Caco-2 (cell line): Measurements from ENCODE around the gene RND3. TPM values are rescaled to one million over a fixed set of nuclear protein-coding genes. Genes with fewer than 3 reads are reported as not detected.

Source experiments
- BruUV-seq: library from RNA; stranded (reverse); fragments of 400-500 nt; replicated peaks from 2 replicates; lab custom pipeline; 2021; lab: Mats Ljungman, UMichigan
- CTCF ChIA-PET: fragments of 300-600 bp; sonication (Branson Sonifier 250); formaldehyde crosslinking; loops from one replicate; lab custom pipeline; 2022; ENCODE audit warnings: antibody characterized with exemption; lab: Charles Lee
- POLR2A ChIA-PET: fragments of 300-600 bp; sonication (Branson Sonifier 250); formaldehyde crosslinking; loops from one replicate; lab custom pipeline; 2022; ENCODE audit warnings: antibody characterized with exemption; lab: Charles Lee
- DNase-seq, 2 experiments: peaks; one replicate each; pipeline versions ENCODE4 v3.0.0 to v3.0.0-alpha.2; 2020 to 2022
- H3K27me3 ChIP-seq: replicated peaks from 2 replicates; pipeline ENCODE4 v1.6.0; 2011; ENCODE audit warnings: low read length; ENCODE audit not compliant: control insufficient read depth, insufficient read depth
- H3K36me3 ChIP-seq: 2 replicates; pipeline ENCODE4 v1.5.1; 2011; ENCODE audit warnings: low read length; ENCODE audit not compliant: control insufficient read depth, insufficient read depth
- H3K4me1 ChIP-seq: fragments of 250-450 bp; sonication (Bioruptor Pico); 2 replicates; pipeline ENCODE4 v1.5.1; 2020; ENCODE audit warnings: mild to moderate bottlenecking
- H3K4me3 ChIP-seq: 2 replicates; pipeline ENCODE4 v1.5.1; 2011; ENCODE audit warnings: low read depth, mild to moderate bottlenecking, control low read depth, low read length
- H3K9me3 ChIP-seq: fragments of 250-450 bp; sonication (Bioruptor Pico); 2 replicates; pipeline ENCODE4 v1.5.1; 2020; ENCODE audit warnings: mild to moderate bottlenecking, moderate library complexity
- H3K27ac Mint-ChIP-seq: one replicate; pipeline ENCODE4 v1.8.0; 2022; ENCODE audit warnings: mixed read lengths; ENCODE audit not compliant: unreplicated experiment
- H3K27me3 Mint-ChIP-seq: one replicate; pipeline ENCODE4 v1.8.0; 2022; ENCODE audit warnings: mixed read lengths; ENCODE audit not compliant: insufficient read depth, unreplicated experiment
- H3K36me3 Mint-ChIP-seq: one replicate; pipeline ENCODE4 v1.8.0; 2022; ENCODE audit warnings: mild to moderate bottlenecking, mixed read lengths; ENCODE audit not compliant: insufficient read depth, unreplicated experiment
- H3K4me1 Mint-ChIP-seq: one replicate; pipeline ENCODE4 v1.8.0; 2022; ENCODE audit warnings: low read depth, mixed read lengths; ENCODE audit not compliant: unreplicated experiment
- H3K4me3 Mint-ChIP-seq: one replicate; pipeline ENCODE4 v1.8.0; 2022; ENCODE audit warnings: mild to moderate bottlenecking, moderate library complexity, mixed read lengths; ENCODE audit not compliant: unreplicated experiment
- H3K9me3 Mint-ChIP-seq: one replicate; pipeline ENCODE4 v1.8.0; 2022; ENCODE audit warnings: mixed read lengths; ENCODE audit not compliant: unreplicated experiment
- intact Hi-C: fragments of 100-400 bp; cut with micrococcal nuclease; formaldehyde crosslinking; loops from one replicate; pipeline ENCODE4 v1.10.0; 2022; ENCODE audit not compliant: unreplicated experiment
- total RNA-seq: library from RNA; stranded (reverse); gene quantifications from 2 replicates; pipeline ENCODE4 v1.2.3, GENCODE V29; 2022
- TF ChIP-seq, protein P1 (sequence below), 2 experiments: fragments of 200-600 bp in 1 of 2; IDR thresholded peaks; 1 replicate in 1 of 2; 2 replicates in 1 of 2; pipeline versions ENCODE4 v1.5.1 to v1.8.0; 2011 to 2022; ENCODE audit warnings: antibody characterized with exemption in 1 of 2, control low read depth in 1 of 2, inconsistent platforms in 1 of 2, low read depth in 1 of 2, low read length in 1 of 2, mild to moderate bottlenecking in 1 of 2, moderate library complexity in 1 of 2; ENCODE audit not compliant: insufficient read depth in 1 of 2, severe bottlenecking in 1 of 2, unreplicated experiment in 1 of 2

Gene RND3
- total RNA-seq, 1 experiment from 2014 or later: 75.0 TPM

DNA sequence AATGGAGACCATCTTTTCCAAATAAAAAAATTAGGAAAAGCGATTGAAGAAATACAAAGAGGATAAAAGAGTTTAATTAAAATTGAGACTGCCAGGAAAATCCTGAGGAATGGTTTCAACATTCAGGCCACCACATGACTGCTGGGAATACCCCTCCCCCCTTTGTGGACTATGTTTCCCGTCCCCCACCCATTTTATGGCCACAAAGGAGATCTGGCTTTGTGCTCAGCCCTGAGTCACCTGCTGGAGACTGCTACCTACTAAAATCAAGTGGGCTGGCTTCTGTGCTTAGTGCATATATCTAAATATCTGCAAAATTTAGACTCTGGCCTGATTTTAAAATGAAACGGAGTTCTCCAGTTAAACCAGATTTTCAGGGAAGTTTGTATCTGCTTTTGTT lies 10.1 kb downstream of the RND3 start:
- H3K36me3 ChIP-seq: peaks cover 2% of the 10 kb centered on the region
- Mint-ChIP-seq H3K27ac (peak overlapping the region; percentile 84), H3K27me3 (no peaks in the 10 kb centered on the region), H3K9me3 (peaks cover 6% of the 10 kb centered on the region), H3K4me3 (peak overlapping the region; percentile 69), H3K36me3 (peaks cover 93% of the 10 kb centered on the region), H3K4me1 (peaks cover 73% of the 10 kb centered on the region)
- H3K4me1 ChIP-seq: peaks cover 95% of the 10 kb centered on the region
- no peak overlapping the region for H3K4me3 ChIP-seq
- ChIA-PET POLR2A (interaction anchor here (0.6 kb wide), 1 partner anchor 890 kb away, joined by 3 read pairs; no protein-coding TSS in a partner anchor), CTCF (no interaction called here)
- H3K9me3 ChIP-seq: no peaks in the 10 kb centered on the region
- no peaks in the 10 kb centered on the region for H3K27me3 ChIP-seq
- no TSS peak for BruUV-seq
- intact Hi-C loops: loop anchor here (2.0 to 10.0 kb wide), 2 partner anchors 67 to 553 kb away; no protein-coding TSS in a partner anchor
- peak; percentile 53 to 65 for DNase-seq
- TF ChIP-seq, protein P1, sequence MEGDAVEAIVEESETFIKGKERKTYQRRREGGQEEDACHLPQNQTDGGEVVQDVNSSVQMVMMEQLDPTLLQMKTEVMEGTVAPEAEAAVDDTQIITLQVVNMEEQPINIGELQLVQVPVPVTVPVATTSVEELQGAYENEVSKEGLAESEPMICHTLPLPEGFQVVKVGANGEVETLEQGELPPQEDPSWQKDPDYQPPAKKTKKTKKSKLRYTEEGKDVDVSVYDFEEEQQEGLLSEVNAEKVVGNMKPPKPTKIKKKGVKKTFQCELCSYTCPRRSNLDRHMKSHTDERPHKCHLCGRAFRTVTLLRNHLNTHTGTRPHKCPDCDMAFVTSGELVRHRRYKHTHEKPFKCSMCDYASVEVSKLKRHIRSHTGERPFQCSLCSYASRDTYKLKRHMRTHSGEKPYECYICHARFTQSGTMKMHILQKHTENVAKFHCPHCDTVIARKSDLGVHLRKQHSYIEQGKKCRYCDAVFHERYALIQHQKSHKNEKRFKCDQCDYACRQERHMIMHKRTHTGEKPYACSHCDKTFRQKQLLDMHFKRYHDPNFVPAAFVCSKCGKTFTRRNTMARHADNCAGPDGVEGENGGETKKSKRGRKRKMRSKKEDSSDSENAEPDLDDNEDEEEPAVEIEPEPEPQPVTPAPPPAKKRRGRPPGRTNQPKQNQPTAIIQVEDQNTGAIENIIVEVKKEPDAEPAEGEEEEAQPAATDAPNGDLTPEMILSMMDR (IDR thresholded peaks at IDR 0.05; ENCODE audit: insufficient read depth in 1 of 2, low read depth in 1 of 2, low read length in 1 of 2, severe bottlenecking in 1 of 2, unreplicated experiment in 1 of 2): no peak

DNA sequence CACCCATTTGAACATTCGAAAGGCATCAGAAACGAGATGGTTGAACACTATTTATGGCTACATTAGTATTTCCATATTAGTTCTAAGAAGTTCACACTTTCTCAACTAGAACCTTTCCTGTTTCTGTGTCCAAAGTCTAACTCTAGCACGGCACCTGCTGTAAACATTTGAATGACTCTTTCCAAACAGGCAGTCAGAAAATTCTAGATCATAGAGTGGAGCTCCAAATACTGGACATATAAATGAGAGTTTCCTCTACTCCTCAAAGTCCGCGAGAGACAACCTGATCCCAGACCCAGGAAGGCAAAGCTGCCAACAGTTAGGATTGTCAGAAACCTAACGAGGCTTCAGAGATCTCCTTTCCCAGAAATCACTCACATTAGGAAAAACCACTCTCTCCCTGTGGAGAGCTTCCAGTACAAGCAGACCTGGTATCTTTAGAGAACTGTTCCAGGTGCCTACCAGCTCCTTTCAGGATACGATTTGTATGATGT lies 10.6 kb downstream of the RND3 start:
- POLR2A ChIA-PET: interaction anchor here (0.6 to 0.9 kb wide), 2 partner anchors 8 to 890 kb away, joined by 3 read pairs; no protein-coding TSS in a partner anchor
- CTCF ChIA-PET: no interaction called here

DNA sequence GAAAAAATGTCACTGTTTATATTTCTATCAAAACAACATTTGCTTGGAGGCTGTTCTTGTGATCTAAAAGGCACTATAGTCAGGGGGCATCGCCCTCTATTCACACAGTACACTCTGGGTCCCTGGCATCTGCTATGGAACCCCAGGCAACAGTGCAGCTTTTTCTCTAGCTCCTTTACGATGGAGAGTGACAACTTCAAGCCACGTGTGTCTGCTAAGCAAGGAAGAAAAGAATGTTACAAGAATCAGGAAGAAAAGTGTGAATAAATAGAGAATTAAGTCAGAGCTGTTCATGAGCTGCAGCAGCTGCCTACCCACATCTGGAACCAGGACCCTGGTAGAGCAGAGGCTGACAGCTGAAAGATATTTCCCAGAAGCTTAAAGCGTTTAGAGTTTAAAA lies 11.2 kb downstream of the RND3 start:
- CTCF ChIA-PET: interaction anchor here (1.0 kb wide), 1 partner anchor 71 kb away, joined by 3 read pairs; no protein-coding TSS in a partner anchor

More for the DNA sequence above, 10.6 kb downstream of the RND3 start:
- Histone ChIP-seq H3K9me3 (no peaks in the 10 kb centered on the region), H3K36me3 (peaks cover 2% of the 10 kb centered on the region), H3K4me3 (no peak overlapping the region), H3K4me1 (peaks cover 95% of the 10 kb centered on the region), H3K27me3 (no peaks in the 10 kb centered on the region)
- BruUV-seq: no TSS peak
- peak overlapping the region; percentile 69 for H3K4me3 Mint-ChIP-seq
- no peak for DNase-seq
- intact Hi-C loops: loop anchor here (2.0 to 10.0 kb wide), 2 partner anchors 66 to 552 kb away; no protein-coding TSS in a partner anchor
- H3K4me1 Mint-ChIP-seq: peaks cover 72% of the 10 kb centered on the region
- peak overlapping the region; percentile 84 for H3K27ac Mint-ChIP-seq
- TF ChIP-seq, protein P1 (IDR thresholded peaks at IDR 0.05; ENCODE audit: insufficient read depth in 1 of 2, low read depth in 1 of 2, low read length in 1 of 2, severe bottlenecking in 1 of 2, unreplicated experiment in 1 of 2): no peak
- H3K36me3 Mint-ChIP-seq: peaks cover 93% of the 10 kb centered on the region
- peaks cover 6% of the 10 kb centered on the region for H3K9me3 Mint-ChIP-seq
- no peaks in the 10 kb centered on the region for H3K27me3 Mint-ChIP-seq

More for the DNA sequence above, 11.2 kb downstream of the RND3 start:
- TF ChIP-seq, protein P1 (IDR thresholded peaks at IDR 0.05; ENCODE audit: insufficient read depth in 1 of 2, low read depth in 1 of 2, low read length in 1 of 2, severe bottlenecking in 1 of 2, unreplicated experiment in 1 of 2): no peak
- H3K4me3 ChIP-seq: no peak overlapping the region
- BruUV-seq: no TSS peak
- Mint-ChIP-seq H3K27ac (peak overlapping the region; percentile 84), H3K4me1 (peaks cover 71% of the 10 kb centered on the region), H3K27me3 (no peaks in the 10 kb centered on the region), H3K36me3 (peaks cover 93% of the 10 kb centered on the region), H3K9me3 (peaks cover 6% of the 10 kb centered on the region), H3K4me3 (peak overlapping the region; percentile 69)
- DNase-seq: no peak
- H3K27me3 ChIP-seq: no peaks in the 10 kb centered on the region
- H3K4me1 ChIP-seq: peaks cover 95% of the 10 kb centered on the region
- intact Hi-C loops: loop anchor here (2.0 to 10.0 kb wide), 2 partner anchors 65 to 551 kb away; no protein-coding TSS in a partner anchor
- H3K36me3 ChIP-seq: peaks cover 2% of the 10 kb centered on the region
- no peaks in the 10 kb centered on the region for H3K9me3 ChIP-seq
- POLR2A ChIA-PET: interaction anchor here (0.9 kb wide), 1 partner anchor 9 kb away, joined by 3 read pairs; no protein-coding TSS in a partner anchor
